ENCODE results near the gene PRPF40B.
A peak's percentile ranks its signal among the peaks of the same experiment; 100 is the strongest.
"Not testable (repeated sequence)": the region's sequence is repeated elsewhere in the genome, so short reads cannot be mapped to it uniquely, and the experiment has no call there.

PRPF40B gene
- total RNA-seq, result 8.9 to 11.2 reads per million in 2 donors

GRCh38 chr12:49623142-49623904 is at the start of gene PRPF40B:
Gene PRPF40B, plus strand, starts transcription at chr12:49623561. Its CDS starts 30 bp downstream, at chr12:49623591.
- DNase-seq, result peak; percentile 83

- DNase-seq, result no peak
These were observed 45.6 kb upstream of the PRPF40B start for GRCh38 chr12:49577589-49578315.

GRCh38 chr12:49578471-49579112 is 44.8 kb upstream of the PRPF40B start:
- DNase-seq, result no peak

- peak; percentile 40 for DNase-seq
These were observed 42.5 kb upstream of the PRPF40B start for GRCh38 chr12:49580572-49581535.

- no peak for DNase-seq
These were observed 41.2 kb upstream of the PRPF40B start for GRCh38 chr12:49582201-49582600.

GRCh38 chr12:49582850-49583249 is 40.5 kb upstream of the PRPF40B start:
- no peak for DNase-seq

GRCh38 chr12:49583366-49584094 is 39.8 kb upstream of the PRPF40B start:
- no peak for DNase-seq

GRCh38 chr12:49584591-49584990 is 38.8 kb upstream of the PRPF40B start:
- DNase-seq, result no peak

- no peak for DNase-seq
These were observed 37.6 kb upstream of the PRPF40B start for GRCh38 chr12:49585477-49586459.

GRCh38 chr12:49587174-49587908 is 36.0 kb upstream of the PRPF40B start:
- no peak for DNase-seq

- no peak for DNase-seq
These were observed 35.1 kb upstream of the PRPF40B start for GRCh38 chr12:49588281-49588680.

- DNase-seq, result no peak
These were observed 34.4 kb upstream of the PRPF40B start for GRCh38 chr12:49588721-49589516.

- DNase-seq, result no peak
These were observed 24.8 kb upstream of the PRPF40B start for GRCh38 chr12:49598527-49598926.

- no peak for DNase-seq
These were observed 23.4 kb upstream of the PRPF40B start for GRCh38 chr12:49599961-49600360.

GRCh38 chr12:49603721-49604120 is 19.6 kb upstream of the PRPF40B start:
- no peak for DNase-seq

- DNase-seq, result no peak
These were observed 18.5 kb upstream of the PRPF40B start for GRCh38 chr12:49604856-49605255.

GRCh38 chr12:49605539-49605938 is 17.8 kb upstream of the PRPF40B start, which contains the start of gene FAM186B:
Gene FAM186B, minus strand, starts transcription at chr12:49605639. Its CDS starts 162 bp downstream, at chr12:49605477.
- not testable (repeated sequence) for DNase-seq

GRCh38 chr12:49609059-49609874 is 14.1 kb upstream of the PRPF40B start:
- no peak for DNase-seq

Data from T-helper 9 cell (primary cell).